ENCODE measurements around the gene WIPF3. TPM values are rescaled to one million over a fixed set of nuclear protein-coding genes. Genes with fewer than 3 reads are reported as not detected.

The WIPF3 gene
- total and polyA plus RNA-seq, 2 donors from 2014 or later = 3.8 to 4.5 TPM

GRCh38 chr7:29919790-29920189 is 113.5 kb downstream of the WIPF3 start:
- Histone ChIP-seq H3K9me3 (ENCODE audit: control insufficient read depth in 2 of 3, insufficient read depth in 1 of 3, low read length in 3 of 3) (no peaks in the 10 kb centered on the region), H3K9ac (ENCODE audit: low read length in 3 of 3) (no peak overlapping the region), H3K4me1 (ENCODE audit: control insufficient read depth in 2 of 3, insufficient read depth in 2 of 3, low read depth in 1 of 3, low read length in 3 of 3) (peaks cover 0 to 5% (median 4%) of the 10 kb centered on the region in 3 donors), H3K36me3 (ENCODE audit: control insufficient read depth in 2 of 3, insufficient read depth in 3 of 3, low read length in 3 of 3) (peaks cover 0 to 5% (median 0%) of the 10 kb centered on the region in 3 donors), H3K4me3 (ENCODE audit: low read length in 3 of 3) (no peak overlapping the region), H3K27me3 (ENCODE audit: control insufficient read depth, insufficient read depth, low read length) (no peaks in the 10 kb centered on the region), H3K27ac (ENCODE audit: low read depth in 2 of 2, low read length in 2 of 2) (no peak overlapping the region)
- DNase-seq = no peak
- no peak for TF ChIP-seq CTCF (IDR thresholded peaks at IDR 0.05; ENCODE audit: borderline replicate concordance, extremely low read depth, insufficient read depth)
- no peak for FAIRE-seq
- intact Hi-C loops (cut with DNase I) = no loop called here

GRCh38 chr7:29920491-29920890 is 114.2 kb downstream of the WIPF3 start:
- DNase-seq (peak in 2 of 5 donors; percentile 10 to 29), FAIRE-seq (no peak)
- Histone ChIP-seq H3K27me3 (ENCODE audit: control insufficient read depth, insufficient read depth, low read length) (no peaks in the 10 kb centered on the region), H3K9me3 (ENCODE audit: control insufficient read depth in 2 of 3, insufficient read depth in 1 of 3, low read length in 3 of 3) (no peaks in the 10 kb centered on the region), H3K4me3 (ENCODE audit: low read length in 3 of 3) (no peak overlapping the region), H3K9ac (ENCODE audit: low read length in 3 of 3) (no peak overlapping the region), H3K36me3 (ENCODE audit: control insufficient read depth in 2 of 3, insufficient read depth in 3 of 3, low read length in 3 of 3) (peaks cover 0 to 5% (median 0%) of the 10 kb centered on the region in 3 donors), H3K27ac (ENCODE audit: low read depth in 2 of 2, low read length in 2 of 2) (no peak overlapping the region), H3K4me1 (ENCODE audit: control insufficient read depth in 2 of 3, insufficient read depth in 2 of 3, low read depth in 1 of 3, low read length in 3 of 3) (peaks cover 0 to 5% (median 4%) of the 10 kb centered on the region in 3 donors)
- intact Hi-C loops (cut with DNase I) = no loop called here
- TF ChIP-seq CTCF (IDR thresholded peaks at IDR 0.05; ENCODE audit: borderline replicate concordance, extremely low read depth, insufficient read depth) = no peak

- FAIRE-seq (no peak), DNase-seq (peak in 4 of 5 donors; percentile 62 to 83 (median 69))
- no peaks in the 10 kb centered on the region for H3K4me1 ChIP-seq (ENCODE audit: control insufficient read depth in 2 of 3, insufficient read depth in 2 of 3, low read depth in 1 of 3, low read length in 3 of 3)
- H3K9me3 ChIP-seq (ENCODE audit: control insufficient read depth in 2 of 3, insufficient read depth in 1 of 3, low read length in 3 of 3) = no peaks in the 10 kb centered on the region
- TF ChIP-seq CTCF (IDR thresholded peaks at IDR 0.05; ENCODE audit: borderline replicate concordance, extremely low read depth, insufficient read depth) = peak; percentile 87
- peaks cover 0 to 5% (median 0%) of the 10 kb centered on the region in 3 donors for H3K36me3 ChIP-seq (ENCODE audit: control insufficient read depth in 2 of 3, insufficient read depth in 3 of 3, low read length in 3 of 3)
- intact Hi-C loops (cut with DNase I) = no loop called here
- H3K27ac ChIP-seq (ENCODE audit: low read depth in 2 of 2, low read length in 2 of 2) = no peak overlapping the region
- no peak overlapping the region for H3K9ac ChIP-seq (ENCODE audit: low read length in 3 of 3)
- H3K27me3 ChIP-seq (ENCODE audit: control insufficient read depth, insufficient read depth, low read length) = no peaks in the 10 kb centered on the region
- H3K4me3 ChIP-seq (ENCODE audit: low read length in 3 of 3) = no peak overlapping the region
Observed at GRCh38 chr7:29921404-29922010, 115.2 kb downstream of the WIPF3 start.
